Keratinocyte (primary cell): ENCODE measurements around the gene ABR.

Experiments
- CTCF ChIP-seq, 3 experiments: IDR thresholded peaks in 1 of 3; conservative IDR thresholded peaks in 1 of 3; optimal IDR thresholded peaks in 1 of 3; 2 replicates in 2 of 3; 3 replicates in 1 of 3; pipeline versions ENCODE3 to v1.5.1; 2011; ENCODE audit warnings: low read length in 3 of 3, mild to moderate bottlenecking in 3 of 3, moderate library complexity in 2 of 3, control low read depth in 1 of 3, inconsistent platforms in 1 of 3; ENCODE audit not compliant: insufficient read depth in 2 of 3; ENCODE audit errors: extremely low read depth in 1 of 3
- EZH2 ChIP-seq: IDR thresholded peaks from one replicate; pipeline ENCODE4 v1.6.1; 2012; ENCODE audit warnings: inconsistent platforms, mild to moderate bottlenecking, low read length, moderate library complexity

- TF ChIP-seq CTCF (optimal IDR thresholded peaks at IDR 0.05 in 1 of 3, IDR thresholded peaks at IDR 0.05 in 1 of 3, conservative IDR thresholded peaks at IDR 0.05 in 1 of 3; ENCODE audit: extremely low read depth in 1 of 3, insufficient read depth in 2 of 3, low read length in 3 of 3) (no peak), EZH2 (no peak)
Observed at GRCh38 chr17:1099242-1099641, 80.5 kb downstream of the ABR start.
